Subcutaneous adipose tissue (tissue), 4 donors: ENCODE measurements around the gene FAM177A1. TPM values are rescaled to one million over a fixed set of nuclear protein-coding genes. Genes with fewer than 3 reads are reported as not detected.

Source experiments
- CTCF ChIP-seq: fragments of 450-650 bp; IDR thresholded peaks from one replicate; pipeline ENCODE4 v1.5.1; 2016; ENCODE audit warnings: low read depth, mild to moderate bottlenecking, control low read depth, antibody characterized with exemption, moderate library complexity
- total RNA-seq, 4 donors: library from RNA; depleted of rRNA; stranded (reverse); fragments of >200 nt; gene quantifications; one replicate each; pipeline ENCODE4 v1.1.0, GENCODE V29; 2016

Gene FAM177A1
- total RNA-seq, 4 donors from 2014 or later = 23.3 to 58.6 (median 40.5) TPM

GRCh38 chr14:35046751-35047536 lies 872 bp downstream of the FAM177A1 start:
- no peak for TF ChIP-seq CTCF

- no peak for TF ChIP-seq CTCF
These were observed 2.0 kb downstream of the FAM177A1 start for GRCh38 chr14:35047976-35048513.

DNA sequence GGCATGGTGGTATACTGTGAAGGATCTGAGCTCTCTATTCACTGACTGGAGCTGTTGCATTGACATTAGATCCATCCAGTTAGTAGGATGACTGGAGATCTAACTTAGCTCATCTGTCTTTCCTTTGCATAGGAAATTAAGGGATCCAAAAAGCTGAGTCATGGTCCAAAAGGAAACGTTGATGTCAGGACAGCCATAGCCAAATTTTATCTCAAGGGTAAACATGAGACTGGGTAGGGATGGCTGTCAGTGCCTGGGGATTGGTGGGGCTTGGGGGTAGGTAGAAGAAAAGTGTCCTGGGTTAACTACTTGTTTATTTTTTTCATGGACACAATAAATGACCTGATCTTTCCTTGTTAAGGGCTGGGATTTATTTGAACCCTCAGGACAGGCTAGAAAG lies 4.6 kb downstream of the FAM177A1 start:
- no peak for TF ChIP-seq CTCF

- no peak for TF ChIP-seq CTCF
These were observed 5.7 kb downstream of the FAM177A1 start for GRCh38 chr14:35051796-35052195.

- no peak for TF ChIP-seq CTCF
These were observed 6.6 kb downstream of the FAM177A1 start for GRCh38 chr14:35052637-35053036.

DNA sequence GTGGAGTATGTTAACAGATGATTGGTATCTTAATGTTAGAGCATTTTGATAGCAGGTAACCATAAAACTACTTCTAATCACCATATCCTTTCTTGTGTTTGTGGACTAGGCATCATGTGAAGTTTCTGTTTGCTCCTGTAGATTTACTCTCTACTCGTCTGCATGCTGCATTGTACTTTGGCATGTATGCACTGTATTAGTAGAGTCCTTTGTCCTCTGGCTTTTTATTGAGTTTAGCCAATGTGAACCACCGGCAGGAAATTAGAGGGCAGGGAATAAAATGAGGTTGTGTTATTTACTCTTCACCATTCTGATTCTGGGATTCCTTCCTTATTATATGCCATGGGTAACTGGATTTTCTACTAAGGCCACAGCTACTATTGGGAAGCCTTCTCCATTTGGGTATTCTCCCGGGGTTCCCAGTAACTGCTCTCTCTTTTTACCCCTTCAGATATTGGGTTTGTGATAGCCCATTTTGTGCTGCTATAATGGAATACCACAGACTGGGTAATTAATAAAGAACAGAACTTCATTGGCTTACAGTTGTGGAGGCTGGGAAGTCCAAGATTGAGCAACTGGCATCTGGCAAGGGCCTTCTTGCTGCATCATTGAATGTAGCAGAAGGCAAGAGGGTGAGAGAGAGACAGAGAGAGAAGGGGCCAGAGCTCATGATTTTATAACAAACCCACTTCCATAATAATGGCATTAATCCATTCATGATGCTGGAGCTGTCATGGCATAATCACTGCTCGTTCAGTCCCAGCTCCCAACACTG lies 22.4 kb downstream of the FAM177A1 start:
- no peak for TF ChIP-seq CTCF

DNA sequence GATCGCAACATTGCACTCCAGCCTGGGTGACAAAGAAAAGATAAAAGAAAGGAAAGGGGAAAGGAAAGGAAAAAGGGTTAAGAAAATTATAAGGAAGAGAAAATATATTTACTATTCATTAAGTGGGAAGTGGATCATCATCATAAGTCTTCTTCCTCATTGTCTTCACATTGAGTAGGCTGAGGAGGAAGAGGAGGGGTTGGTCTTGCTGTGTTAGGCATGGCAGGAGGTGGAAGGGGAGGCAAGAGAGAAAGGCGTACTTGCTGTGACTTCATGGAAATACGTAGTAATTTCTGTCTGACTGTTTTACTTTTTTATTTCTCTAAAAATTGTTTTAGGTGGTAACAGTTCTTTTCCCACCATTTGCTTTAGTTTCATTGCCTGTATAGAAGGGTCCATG lies 26.2 kb downstream of the FAM177A1 start:
- no peak for TF ChIP-seq CTCF
